Measurements from ENCODE around the gene TANGO2.
A peak's percentile ranks its signal among the peaks of the same experiment; 100 is the strongest.

The TANGO2 gene

GRCh38 chr22:20109411-20110358 lies 88.8 kb downstream of the TANGO2 start:
- no peak for DNase-seq

GRCh38 chr22:20110359-20110985 lies 89.6 kb downstream of the TANGO2 start:
- DNase-seq = no peak

GRCh38 chr22:20111045-20111688 lies 90.3 kb downstream of the TANGO2 start:
- DNase-seq = peak; percentile 52

- DNase-seq = no peak
These were observed 91.0 kb downstream of the TANGO2 start for GRCh38 chr22:20111689-20112622.

GRCh38 chr22:20112623-20113511 lies 92.0 kb downstream of the TANGO2 start:
- no peak for DNase-seq

- no peak for DNase-seq
These were observed 92.8 kb downstream of the TANGO2 start for GRCh38 chr22:20113551-20114310.

- no peak for DNase-seq
These were observed 93.9 kb downstream of the TANGO2 start for GRCh38 chr22:20114506-20115475.

GRCh38 chr22:20115691-20116375 lies 94.9 kb downstream of the TANGO2 start, which contains the start of gene RANBP1:
Gene RANBP1 (plus strand): TSS chr22:20116104. CDS start chr22:20116185, 81 bp downstream.
- DNase-seq = no peak

GRCh38 chr22:20116376-20116950 lies 95.6 kb downstream of the TANGO2 start:
- no peak for DNase-seq

Measured in MV-4-11 (cell line).